WTC11 (cell line): ENCODE results near the gene ZNF526. TPM values are rescaled to one million over a fixed set of nuclear protein-coding genes. Genes with fewer than 3 reads are reported as not detected.

Experiments
- ATAC-seq: fragments of 200-7000 bp; cut with Tn5 transposase; 2 replicates; pipeline ENCODE4 v1.10.0; 2021; ENCODE audit warnings: mild to moderate bottlenecking, moderate library complexity
- CTCF ChIA-PET: fragments of 300-600 bp; sonication (Branson Sonifier 250); formaldehyde crosslinking; loops from one replicate; lab custom pipeline; 2021; ENCODE audit warnings: antibody characterized with exemption; lab: Charles Lee
- POLR2A ChIA-PET: fragments of 350-600 bp; sonication (Branson Sonifier 250); formaldehyde crosslinking; loops from one replicate; lab custom pipeline; 2021; ENCODE audit warnings: antibody characterized with exemption; lab: Charles Lee
- DNase-seq: peaks from one replicate; pipeline ENCODE4 v3.0.0; 2021; ENCODE audit warnings: low spot score
- H3K27ac Mint-ChIP-seq: 2 replicates; pipeline ENCODE4 v1.8.0; 2021; ENCODE audit warnings: mixed read lengths
- H3K27me3 Mint-ChIP-seq: 2 replicates; pipeline ENCODE4 v1.8.0; 2021; ENCODE audit warnings: low read depth, mild to moderate bottlenecking, moderate library complexity, mixed read lengths
- H3K36me3 Mint-ChIP-seq: 2 replicates; pipeline ENCODE4 v1.8.0; 2021; ENCODE audit warnings: mixed read lengths
- H3K4me1 Mint-ChIP-seq: 2 replicates; pipeline ENCODE4 v1.8.0; 2022; ENCODE audit warnings: mixed read lengths
- H3K4me3 Mint-ChIP-seq: 2 replicates; pipeline ENCODE4 v1.8.0; 2021; ENCODE audit warnings: mild to moderate bottlenecking, moderate library complexity, mixed read lengths
- H3K9me3 Mint-ChIP-seq: 2 replicates; pipeline ENCODE4 v1.8.0; 2021; ENCODE audit warnings: mixed read lengths
- ATF2 ChIP-seq: sonication (generic); formaldehyde crosslinking; IDR thresholded peaks from 2 replicates; pipeline ENCODE4 v1.8.1; 2022; ENCODE audit warnings: low read depth, missing genetic modification reagents, borderline replicate concordance
- CREM ChIP-seq: sonication (generic); formaldehyde crosslinking; IDR thresholded peaks from 2 replicates; pipeline ENCODE4 v1.8.1; 2022; ENCODE audit warnings: mild to moderate bottlenecking, missing genetic modification reagents, moderate library complexity
- ELF4 ChIP-seq: sonication (generic); formaldehyde crosslinking; IDR thresholded peaks from 2 replicates; pipeline ENCODE4 v1.8.1; 2022; ENCODE audit warnings: low read depth, mild to moderate bottlenecking, moderate library complexity, missing genetic modification reagents
- KAT7 ChIP-seq: sonication (generic); formaldehyde crosslinking; IDR thresholded peaks from 2 replicates; pipeline ENCODE4 v1.8.1; 2023; ENCODE audit warnings: missing genetic modification reagents, mild to moderate bottlenecking, borderline replicate concordance
- MXD4 ChIP-seq: fragments of 250-450 bp; sonication (Bioruptor Pico); IDR thresholded peaks from 2 replicates; pipeline ENCODE4 v1.8.0; 2021; ENCODE audit warnings: mild to moderate bottlenecking, moderate library complexity, borderline replicate concordance
- MYBL2 ChIP-seq: sonication (generic); formaldehyde crosslinking; IDR thresholded peaks from 2 replicates; pipeline ENCODE4 v1.8.1; 2023; ENCODE audit warnings: mild to moderate bottlenecking, moderate library complexity, missing genetic modification reagents
- NR2C2 ChIP-seq: sonication (generic); formaldehyde crosslinking; IDR thresholded peaks from 2 replicates; pipeline ENCODE4 v1.8.0; 2022; ENCODE audit warnings: mild to moderate bottlenecking, missing genetic modification reagents
- PRRX2 ChIP-seq: fragments of 250-450 bp; sonication (Bioruptor Pico); IDR thresholded peaks from 2 replicates; pipeline ENCODE4 v1.8.0; 2021; ENCODE audit warnings: mild to moderate bottlenecking
- RELA ChIP-seq: sonication (generic); formaldehyde crosslinking; IDR thresholded peaks from 2 replicates; pipeline ENCODE4 v1.8.1; 2022; ENCODE audit warnings: missing genetic modification reagents, mild to moderate bottlenecking, borderline replicate concordance
- SMAD3 ChIP-seq: sonication (generic); formaldehyde crosslinking; IDR thresholded peaks from 2 replicates; pipeline ENCODE4 v1.8.0; 2022; ENCODE audit warnings: missing genetic modification reagents, mild to moderate bottlenecking, borderline replicate concordance
- SMAD4 ChIP-seq: sonication (generic); formaldehyde crosslinking; IDR thresholded peaks from 2 replicates; pipeline ENCODE4 v1.8.0; 2022; ENCODE audit warnings: mild to moderate bottlenecking, missing genetic modification reagents
- USF2 ChIP-seq: sonication (generic); formaldehyde crosslinking; IDR thresholded peaks from 2 replicates; pipeline ENCODE4 v1.8.1; 2023; ENCODE audit warnings: mild to moderate bottlenecking, missing genetic modification reagents, moderate library complexity
- ZNF232 ChIP-seq: sonication (generic); formaldehyde crosslinking; IDR thresholded peaks from 2 replicates; pipeline ENCODE4 v1.8.0; 2022; ENCODE audit warnings: mild to moderate bottlenecking, missing genetic modification reagents
- total RNA-seq: library from RNA; stranded (reverse); gene quantifications from 3 replicates; pipeline ENCODE4 v1.2.3, GENCODE V29; 2021
- TF ChIP-seq, protein P1 (sequence below): fragments of 250-450 bp; sonication (Bioruptor Pico); IDR thresholded peaks from 2 replicates; pipeline ENCODE4 v1.9.0; 2021; ENCODE audit warnings: mild to moderate bottlenecking
- TF ChIP-seq, protein P2 (sequence below): sonication (generic); formaldehyde crosslinking; IDR thresholded peaks from 2 replicates; pipeline ENCODE4 v1.8.0; 2023; ENCODE audit warnings: missing genetic modification reagents
- TF ChIP-seq, protein P3 (sequence below): sonication (generic); formaldehyde crosslinking; conservative IDR thresholded peaks from 2 replicates; pipeline ENCODE4 v1.8.1; 2023; ENCODE audit warnings: mild to moderate bottlenecking, low read depth, missing genetic modification reagents, moderate library complexity

Gene ZNF526
- total RNA-seq, 1 experiment from 2014 or later = 18.3 TPM

GRCh38 chr19:42217520-42218437, 2.3 kb upstream of the ZNF526 start, which contains the start of gene DEDD2 (continued):
- TF ChIP-seq, protein P1, sequence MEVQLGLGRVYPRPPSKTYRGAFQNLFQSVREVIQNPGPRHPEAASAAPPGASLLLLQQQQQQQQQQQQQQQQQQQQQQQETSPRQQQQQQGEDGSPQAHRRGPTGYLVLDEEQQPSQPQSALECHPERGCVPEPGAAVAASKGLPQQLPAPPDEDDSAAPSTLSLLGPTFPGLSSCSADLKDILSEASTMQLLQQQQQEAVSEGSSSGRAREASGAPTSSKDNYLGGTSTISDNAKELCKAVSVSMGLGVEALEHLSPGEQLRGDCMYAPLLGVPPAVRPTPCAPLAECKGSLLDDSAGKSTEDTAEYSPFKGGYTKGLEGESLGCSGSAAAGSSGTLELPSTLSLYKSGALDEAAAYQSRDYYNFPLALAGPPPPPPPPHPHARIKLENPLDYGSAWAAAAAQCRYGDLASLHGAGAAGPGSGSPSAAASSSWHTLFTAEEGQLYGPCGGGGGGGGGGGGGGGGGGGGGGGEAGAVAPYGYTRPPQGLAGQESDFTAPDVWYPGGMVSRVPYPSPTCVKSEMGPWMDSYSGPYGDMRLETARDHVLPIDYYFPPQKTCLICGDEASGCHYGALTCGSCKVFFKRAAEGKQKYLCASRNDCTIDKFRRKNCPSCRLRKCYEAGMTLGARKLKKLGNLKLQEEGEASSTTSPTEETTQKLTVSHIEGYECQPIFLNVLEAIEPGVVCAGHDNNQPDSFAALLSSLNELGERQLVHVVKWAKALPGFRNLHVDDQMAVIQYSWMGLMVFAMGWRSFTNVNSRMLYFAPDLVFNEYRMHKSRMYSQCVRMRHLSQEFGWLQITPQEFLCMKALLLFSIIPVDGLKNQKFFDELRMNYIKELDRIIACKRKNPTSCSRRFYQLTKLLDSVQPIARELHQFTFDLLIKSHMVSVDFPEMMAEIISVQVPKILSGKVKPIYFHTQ = no peak
- no peak for TF ChIP-seq PRRX2 (CRISPR knock-in tag)
- TF ChIP-seq RELA (CRISPR knock-in tag) = no peak
- 0 out of 2 replicates have a peak, but pooled peaks have one; percentile 42 for TF ChIP-seq CREM

- no peak for DNase-seq
- CTCF ChIA-PET = interaction anchor here (0.8 to 2.5 kb wide), 4 partner anchors 22 to 112 kb away, joined by 3 to 18 read pairs (median 8); partner anchors contain the start of genes GSK3A and POU2F2
- H3K36me3 Mint-ChIP-seq = peaks cover 23% of the 10 kb centered on the region
Measured at GRCh38 chr19:42220751-42221097, 612 bp downstream of the ZNF526 start.

GRCh38 chr19:42224940-42225717, 5.0 kb downstream of the ZNF526 start:
- no peaks in the 10 kb centered on the region for H3K9me3 Mint-ChIP-seq
- H3K36me3 Mint-ChIP-seq = peaks cover 41% of the 10 kb centered on the region
- no peaks in the 10 kb centered on the region for H3K27me3 Mint-ChIP-seq
- peaks cover 8% of the 10 kb centered on the region for H3K4me1 Mint-ChIP-seq
- no peak overlapping the region for H3K4me3 Mint-ChIP-seq
- no peak overlapping the region for H3K27ac Mint-ChIP-seq
- ATAC-seq (no peak), DNase-seq (no peak)
- POLR2A ChIA-PET = no interaction called here
- no peak for TF ChIP-seq SMAD3
- no peak for TF ChIP-seq SMAD4 (CRISPR knock-in tag)
- TF ChIP-seq KAT7 = no peak
- TF ChIP-seq, protein P2, sequence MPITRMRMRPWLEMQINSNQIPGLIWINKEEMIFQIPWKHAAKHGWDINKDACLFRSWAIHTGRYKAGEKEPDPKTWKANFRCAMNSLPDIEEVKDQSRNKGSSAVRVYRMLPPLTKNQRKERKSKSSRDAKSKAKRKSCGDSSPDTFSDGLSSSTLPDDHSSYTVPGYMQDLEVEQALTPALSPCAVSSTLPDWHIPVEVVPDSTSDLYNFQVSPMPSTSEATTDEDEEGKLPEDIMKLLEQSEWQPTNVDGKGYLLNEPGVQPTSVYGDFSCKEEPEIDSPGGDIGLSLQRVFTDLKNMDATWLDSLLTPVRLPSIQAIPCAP = no peak
- no peak for TF ChIP-seq ZNF232
- no peak for TF ChIP-seq NR2C2 (CRISPR knock-in tag)
- no peak for TF ChIP-seq USF2 (CRISPR knock-in tag)
- TF ChIP-seq ATF2 = no peak
- TF ChIP-seq MXD4 (CRISPR knock-in tag) = no peak
- no peak for TF ChIP-seq ELF4 (CRISPR knock-in tag)
- CTCF ChIA-PET = no interaction called here

More at GRCh38 chr19:42220751-42221097, 612 bp downstream of the ZNF526 start:
- H3K4me1 Mint-ChIP-seq = peaks cover 35% of the 10 kb centered on the region
- H3K27ac Mint-ChIP-seq = peak overlapping the region; percentile 98
- POLR2A ChIA-PET = interaction anchor here (1.0 to 1.2 kb wide), 2 partner anchors 23 to 85 kb away, joined by 3 read pairs; no protein-coding TSS in a partner anchor
- TF ChIP-seq MYBL2 (CRISPR knock-in tag) = no peak
- TF ChIP-seq, protein P3, sequence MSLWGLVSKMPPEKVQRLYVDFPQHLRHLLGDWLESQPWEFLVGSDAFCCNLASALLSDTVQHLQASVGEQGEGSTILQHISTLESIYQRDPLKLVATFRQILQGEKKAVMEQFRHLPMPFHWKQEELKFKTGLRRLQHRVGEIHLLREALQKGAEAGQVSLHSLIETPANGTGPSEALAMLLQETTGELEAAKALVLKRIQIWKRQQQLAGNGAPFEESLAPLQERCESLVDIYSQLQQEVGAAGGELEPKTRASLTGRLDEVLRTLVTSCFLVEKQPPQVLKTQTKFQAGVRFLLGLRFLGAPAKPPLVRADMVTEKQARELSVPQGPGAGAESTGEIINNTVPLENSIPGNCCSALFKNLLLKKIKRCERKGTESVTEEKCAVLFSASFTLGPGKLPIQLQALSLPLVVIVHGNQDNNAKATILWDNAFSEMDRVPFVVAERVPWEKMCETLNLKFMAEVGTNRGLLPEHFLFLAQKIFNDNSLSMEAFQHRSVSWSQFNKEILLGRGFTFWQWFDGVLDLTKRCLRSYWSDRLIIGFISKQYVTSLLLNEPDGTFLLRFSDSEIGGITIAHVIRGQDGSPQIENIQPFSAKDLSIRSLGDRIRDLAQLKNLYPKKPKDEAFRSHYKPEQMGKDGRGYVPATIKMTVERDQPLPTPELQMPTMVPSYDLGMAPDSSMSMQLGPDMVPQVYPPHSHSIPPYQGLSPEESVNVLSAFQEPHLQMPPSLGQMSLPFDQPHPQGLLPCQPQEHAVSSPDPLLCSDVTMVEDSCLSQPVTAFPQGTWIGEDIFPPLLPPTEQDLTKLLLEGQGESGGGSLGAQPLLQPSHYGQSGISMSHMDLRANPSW (CRISPR knock-in tag) = no peak
- no peak for ATAC-seq
- H3K9me3 Mint-ChIP-seq = no peaks in the 10 kb centered on the region
- H3K4me3 Mint-ChIP-seq = peak overlapping the region; percentile 97
- no peaks in the 10 kb centered on the region; the same call in 1 of the 2 replicates for H3K27me3 Mint-ChIP-seq
